WTC11 (cell line): Measurements from ENCODE around the gene ACBD6.

Source experiments
- TCF7 ChIP-seq: sonication (generic); formaldehyde crosslinking; IDR thresholded peaks from 2 replicates; pipeline ENCODE4 v1.8.0; 2022; ENCODE audit warnings: mild to moderate bottlenecking, low read depth, missing genetic modification reagents, moderate library complexity
- ZNF263 ChIP-seq: sonication (generic); formaldehyde crosslinking; IDR thresholded peaks from 2 replicates; pipeline ENCODE4 v1.8.1; 2022; ENCODE audit warnings: low read depth, mild to moderate bottlenecking, moderate library complexity, missing genetic modification reagents
- TF ChIP-seq, protein P1 (sequence below): fragments of 200-600 bp; IDR thresholded peaks from 2 replicates; pipeline ENCODE4 v1.8.0; 2022; ENCODE audit warnings: antibody characterized with exemption

DNA sequence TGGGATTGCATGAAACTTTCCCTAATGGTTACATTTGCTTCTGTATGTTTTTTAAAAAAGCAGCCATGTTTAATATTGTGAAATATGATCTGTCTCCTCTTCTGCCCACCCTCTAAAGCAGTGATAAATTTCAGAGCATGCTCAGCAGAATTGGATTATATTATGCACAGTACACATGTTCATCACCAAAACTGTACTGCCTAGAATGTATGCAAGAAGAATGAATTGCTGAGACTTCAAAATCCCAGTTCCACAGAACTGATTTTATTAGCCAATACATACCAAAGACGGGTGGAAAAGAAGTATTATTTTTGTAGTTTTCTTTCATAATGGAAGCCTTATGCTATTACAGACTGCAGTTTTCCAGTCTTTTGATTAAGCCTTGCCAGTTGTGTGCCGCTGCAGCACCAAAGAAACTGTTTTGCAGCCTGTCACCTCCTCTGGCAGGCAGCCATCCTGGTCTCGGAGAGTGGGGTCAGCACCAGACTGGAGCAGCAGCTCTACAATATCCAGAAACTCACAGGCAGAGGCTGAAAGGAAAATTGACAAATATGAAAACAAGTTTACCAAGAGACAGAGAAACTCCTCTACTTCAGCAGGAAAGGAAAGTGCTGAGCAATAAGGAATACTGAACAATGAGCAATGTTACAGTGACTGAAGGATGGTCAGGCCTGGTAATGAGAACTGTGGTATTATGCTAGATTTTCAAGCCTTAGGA is 214.2 kb downstream of the ACBD6 start:
- TF ChIP-seq, protein P1, sequence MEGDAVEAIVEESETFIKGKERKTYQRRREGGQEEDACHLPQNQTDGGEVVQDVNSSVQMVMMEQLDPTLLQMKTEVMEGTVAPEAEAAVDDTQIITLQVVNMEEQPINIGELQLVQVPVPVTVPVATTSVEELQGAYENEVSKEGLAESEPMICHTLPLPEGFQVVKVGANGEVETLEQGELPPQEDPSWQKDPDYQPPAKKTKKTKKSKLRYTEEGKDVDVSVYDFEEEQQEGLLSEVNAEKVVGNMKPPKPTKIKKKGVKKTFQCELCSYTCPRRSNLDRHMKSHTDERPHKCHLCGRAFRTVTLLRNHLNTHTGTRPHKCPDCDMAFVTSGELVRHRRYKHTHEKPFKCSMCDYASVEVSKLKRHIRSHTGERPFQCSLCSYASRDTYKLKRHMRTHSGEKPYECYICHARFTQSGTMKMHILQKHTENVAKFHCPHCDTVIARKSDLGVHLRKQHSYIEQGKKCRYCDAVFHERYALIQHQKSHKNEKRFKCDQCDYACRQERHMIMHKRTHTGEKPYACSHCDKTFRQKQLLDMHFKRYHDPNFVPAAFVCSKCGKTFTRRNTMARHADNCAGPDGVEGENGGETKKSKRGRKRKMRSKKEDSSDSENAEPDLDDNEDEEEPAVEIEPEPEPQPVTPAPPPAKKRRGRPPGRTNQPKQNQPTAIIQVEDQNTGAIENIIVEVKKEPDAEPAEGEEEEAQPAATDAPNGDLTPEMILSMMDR: no peak
- TF ChIP-seq ZNF263 (CRISPR knock-in tag) (no peak), TCF7 (CRISPR knock-in tag) (no peak)
